22Rv1 (cell line): ENCODE measurements around the gene PTPRG.

Experiments used
- H3K27ac ChIP-seq: fragments of 450-650 bp; 2 replicates; pipeline ENCODE4 v1.5.1; 2017
- CTCF ChIP-seq: fragments of 450-650 bp; IDR thresholded peaks from 2 replicates; pipeline ENCODE4 v1.5.1; 2017; ENCODE audit warnings: mild to moderate bottlenecking
- ZFX ChIP-seq: fragments of 450-650 bp; IDR thresholded peaks from 2 replicates; pipeline ENCODE4 v1.6.1; 2017; ENCODE audit warnings: antibody characterized with exemption, borderline replicate concordance

The PTPRG gene

DNA sequence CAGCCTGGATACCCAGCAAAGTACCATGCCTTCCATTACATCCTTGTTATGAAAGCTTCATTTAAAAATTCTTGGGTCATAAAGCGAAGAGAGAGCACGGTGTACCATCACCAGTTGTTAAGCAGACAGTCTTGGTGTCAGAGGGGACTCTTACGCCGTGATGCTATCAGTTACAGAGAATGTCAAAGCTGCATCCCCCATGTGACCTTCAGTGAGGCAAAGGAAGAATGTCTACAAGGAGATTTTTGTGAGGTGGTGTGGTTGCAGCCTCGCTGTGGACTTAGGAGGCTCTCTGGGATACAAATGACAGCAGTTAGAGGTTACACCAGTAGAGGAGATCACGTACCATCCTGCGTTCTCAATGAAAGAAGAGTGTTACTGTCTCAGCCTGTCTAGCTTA is 533.7 kb downstream of the PTPRG start:
- no peak for TF ChIP-seq ZFX
- no peak for TF ChIP-seq CTCF

DNA sequence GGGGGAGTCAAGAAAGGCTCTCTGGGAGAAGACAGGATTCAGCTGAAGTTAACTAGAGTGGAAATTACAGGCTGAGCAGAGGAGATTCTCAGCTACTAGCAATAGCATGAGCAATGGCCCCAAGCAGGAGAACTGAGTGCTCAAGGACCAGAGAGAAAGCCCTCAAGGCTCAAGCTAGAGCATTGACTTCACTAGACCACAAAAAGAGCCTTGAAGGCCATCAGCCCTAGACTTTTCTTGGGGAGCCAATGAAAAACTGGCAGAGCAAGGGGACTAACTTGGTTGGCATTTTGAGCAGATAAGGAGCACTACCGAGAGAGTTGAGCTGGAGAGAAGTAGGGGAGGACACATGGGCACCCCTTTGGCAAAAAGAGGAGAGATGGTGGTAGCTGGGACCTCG is 534.4 kb downstream of the PTPRG start:
- H3K27ac ChIP-seq: no peak overlapping the region
- TF ChIP-seq ZFX: no peak
- TF ChIP-seq CTCF: no peak

More for the DNA sequence above, 533.7 kb downstream of the PTPRG start:
- H3K27ac ChIP-seq: no peak overlapping the region

DNA sequence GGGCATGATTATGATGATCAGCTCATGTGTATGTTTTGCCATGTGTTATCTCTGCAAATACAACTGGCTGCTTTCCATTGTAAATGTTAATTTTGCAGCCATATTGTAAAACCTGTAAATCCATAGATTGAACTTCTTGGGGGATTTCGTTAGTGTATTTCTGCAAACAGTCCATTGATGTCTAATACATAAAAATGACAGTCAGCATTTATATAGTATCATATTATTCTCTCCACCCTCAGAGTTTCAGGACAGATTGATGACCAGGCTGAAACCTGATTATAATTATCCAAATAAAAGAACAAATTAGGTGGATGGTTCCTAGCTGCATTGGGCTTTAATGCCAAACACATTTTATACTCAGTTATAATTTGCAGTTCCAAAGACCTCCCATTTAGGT is 535.1 kb downstream of the PTPRG start:
- TF ChIP-seq ZFX (no peak), CTCF (no peak)
- H3K27ac ChIP-seq: no peak overlapping the region

GRCh38 chr3:62097121-62097520 is 535.8 kb downstream of the PTPRG start:
- no peak overlapping the region for H3K27ac ChIP-seq
- TF ChIP-seq CTCF (no peak), ZFX (no peak)

DNA sequence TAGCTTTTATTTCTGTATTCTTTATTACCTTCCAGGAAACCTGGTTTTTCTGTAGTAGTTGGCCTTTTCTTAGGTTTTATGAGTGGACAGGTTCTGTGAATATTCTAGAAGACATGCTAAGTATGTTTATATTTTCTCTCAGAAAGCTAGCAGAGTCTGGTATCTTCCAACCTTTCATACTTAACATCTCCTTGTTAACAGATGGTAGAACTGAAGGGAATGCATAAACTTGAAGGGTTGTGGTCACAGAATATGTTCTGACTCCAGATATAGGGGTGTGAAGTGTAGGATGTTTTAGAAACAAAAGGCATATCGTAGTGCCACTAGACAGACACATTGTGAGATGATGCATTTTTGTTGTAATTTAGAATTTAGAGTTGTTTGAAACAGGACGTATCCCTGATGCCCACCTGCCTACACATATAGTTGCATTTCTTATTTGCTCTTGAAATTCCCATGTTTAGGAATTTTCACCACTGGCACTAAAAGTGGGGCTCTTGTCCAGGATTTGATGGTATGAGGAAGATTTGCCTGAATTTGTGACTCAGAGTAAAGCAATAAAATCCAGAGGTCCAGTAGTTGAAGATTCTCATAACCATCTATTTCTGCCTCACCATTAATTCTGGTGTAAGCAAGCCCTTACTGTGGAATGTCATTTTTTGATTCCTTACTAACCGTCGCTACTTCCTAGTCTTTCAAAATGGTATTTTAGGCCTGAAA is 537.4 kb downstream of the PTPRG start:
- no peak overlapping the region for H3K27ac ChIP-seq
- no peak for TF ChIP-seq CTCF
- TF ChIP-seq ZFX: no peak

DNA sequence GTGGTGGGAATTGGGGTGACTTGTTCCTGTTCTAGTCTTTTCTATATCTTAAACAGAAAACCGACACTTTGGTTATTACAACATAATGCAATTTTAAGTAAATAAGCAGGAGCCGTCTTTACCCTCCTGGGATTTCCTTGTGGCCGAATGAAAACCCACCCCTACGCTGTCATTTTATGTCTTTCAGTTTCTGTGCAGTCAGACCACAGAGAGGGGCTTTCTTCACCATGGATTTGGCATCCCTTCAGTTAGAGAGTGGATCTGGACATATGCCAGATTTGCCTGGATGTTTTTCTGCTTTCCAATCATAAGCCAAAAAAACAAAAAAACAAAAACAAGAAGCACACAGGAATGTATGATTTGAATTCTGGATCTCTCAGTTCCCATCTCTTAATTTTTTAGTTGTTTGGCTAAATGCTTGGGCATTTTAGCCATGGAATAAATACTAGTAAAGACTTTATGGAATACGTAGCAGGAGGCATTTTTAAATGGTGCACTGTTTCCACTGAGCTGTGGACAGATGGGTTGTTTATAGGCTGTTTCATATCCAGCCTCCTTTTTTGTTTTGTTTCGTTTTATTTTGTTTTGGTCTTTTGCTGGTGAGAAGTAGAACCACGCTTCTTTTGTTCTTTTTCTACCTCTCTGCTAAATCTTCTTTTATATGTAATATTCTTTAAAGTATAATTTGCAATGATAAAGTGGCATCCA is 539.1 kb downstream of the PTPRG start:
- H3K27ac ChIP-seq: no peak overlapping the region
- TF ChIP-seq ZFX (no peak), CTCF (no peak)

DNA sequence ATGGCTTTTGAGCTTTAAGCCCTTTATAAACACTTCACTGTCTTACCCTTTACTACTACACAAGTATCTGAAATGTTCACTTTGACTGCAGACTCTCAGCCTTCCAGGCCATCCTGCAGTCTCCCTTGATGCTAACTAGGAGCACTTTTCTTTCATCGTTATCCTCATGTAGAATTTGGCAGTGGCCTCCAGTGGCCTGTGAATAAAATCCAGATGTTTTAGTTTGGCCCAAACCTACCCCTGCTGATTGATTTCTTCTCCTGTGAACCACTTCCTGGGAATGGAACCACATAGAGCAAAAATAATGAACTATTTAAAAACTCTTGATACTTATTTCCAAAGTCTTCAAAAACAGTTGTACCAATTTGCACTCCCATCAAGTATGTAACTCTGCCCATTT is 540.1 kb downstream of the PTPRG start:
- TF ChIP-seq ZFX (no peak), CTCF (no peak)
- no peak overlapping the region for H3K27ac ChIP-seq
